Activated naive CD8-positive, alpha-beta T cell treated with anti-CD3 and anti-CD28 coated beads for 36 hours (primary cell): Measurements from ENCODE around the gene PDE4D. TPM values are rescaled to one million over a fixed set of nuclear protein-coding genes. Genes with fewer than 3 reads are reported as not detected.

Experiments
- DNase-seq: peaks from one replicate; pipeline ENCODE4 v3.0.0; 2021
- H3K27ac Mint-ChIP-seq: one replicate; pipeline ENCODE4 v1.8.0; 2022; ENCODE audit warnings: mild to moderate bottlenecking, moderate library complexity, mixed read lengths
- H3K27me3 Mint-ChIP-seq: one replicate; pipeline ENCODE4 v1.8.0; 2022; ENCODE audit warnings: mild to moderate bottlenecking, mixed read lengths
- H3K36me3 Mint-ChIP-seq: one replicate; pipeline ENCODE4 v1.8.0; 2021; ENCODE audit warnings: mild to moderate bottlenecking, mixed read lengths
- H3K4me1 Mint-ChIP-seq: one replicate; pipeline ENCODE4 v1.8.0; 2021; ENCODE audit warnings: mixed read lengths
- H3K4me3 Mint-ChIP-seq: one replicate; pipeline ENCODE4 v1.8.0; 2022; ENCODE audit warnings: mild to moderate bottlenecking, moderate library complexity, mixed read lengths
- H3K9me3 Mint-ChIP-seq: one replicate; pipeline ENCODE4 v1.8.0; 2022; ENCODE audit warnings: mixed read lengths
- total RNA-seq, 2 experiments: library from RNA; stranded (reverse); gene quantifications; one replicate each; pipeline ENCODE4 v1.2.3, GENCODE V29; 2021

Gene PDE4D
- total RNA-seq, 2 experiments from 2014 or later = 40.7 TPM

- Mint-ChIP-seq H3K9me3 (no peaks in the 10 kb centered on the region), H3K27ac (no peak overlapping the region), H3K4me3 (no peak overlapping the region), H3K27me3 (no peaks in the 10 kb centered on the region), H3K36me3 (no peaks in the 10 kb centered on the region), H3K4me1 (peaks cover 8% of the 10 kb centered on the region)
- no peak for DNase-seq
Measured at GRCh38 chr5:59142927-59143326, 750.6 kb downstream of the PDE4D start.

DNA sequence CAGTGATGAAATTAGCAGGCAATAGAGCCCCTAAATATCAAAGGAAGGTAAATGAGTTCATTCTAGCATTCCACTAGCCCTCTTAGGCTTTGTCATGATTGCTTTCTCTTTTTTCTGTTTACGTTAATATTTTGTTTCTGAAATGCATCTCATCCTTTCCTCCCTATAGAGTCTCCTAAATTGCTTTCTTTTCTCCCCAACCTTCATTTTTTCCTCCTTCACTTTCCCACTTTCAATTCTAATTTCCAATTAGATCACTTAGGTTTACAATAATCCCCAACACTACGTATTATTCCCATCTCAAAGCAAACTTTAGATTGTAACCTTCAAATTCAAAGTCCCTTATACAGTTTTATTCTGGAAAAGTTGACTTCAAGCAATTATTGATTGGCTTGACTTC is 751.4 kb downstream of the PDE4D start:
- Mint-ChIP-seq H3K4me1 (peaks cover 8% of the 10 kb centered on the region), H3K27ac (no peak overlapping the region), H3K4me3 (no peak overlapping the region), H3K36me3 (no peaks in the 10 kb centered on the region), H3K27me3 (no peaks in the 10 kb centered on the region), H3K9me3 (no peaks in the 10 kb centered on the region)
- DNase-seq = no peak

DNA sequence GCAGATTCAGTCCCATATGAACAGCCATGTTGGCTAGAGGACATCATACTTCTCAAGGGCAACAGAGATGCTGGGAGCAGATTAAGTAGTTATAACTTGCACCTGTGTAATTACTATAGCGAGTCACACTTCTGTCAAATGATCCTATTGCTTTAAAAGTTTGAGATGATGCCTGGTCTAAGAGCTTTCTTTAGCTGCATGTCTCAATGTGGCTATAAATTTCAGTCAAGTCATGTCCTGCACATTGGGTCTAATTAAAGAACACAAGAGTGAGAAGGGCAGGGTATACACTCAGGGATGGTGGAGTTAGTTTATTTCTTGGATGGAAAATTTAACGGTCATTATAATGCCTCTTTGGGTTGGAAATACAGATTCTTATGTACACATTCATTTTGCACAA is 753.4 kb downstream of the PDE4D start:
- Mint-ChIP-seq H3K36me3 (no peaks in the 10 kb centered on the region), H3K27ac (no peak overlapping the region), H3K4me1 (peaks cover 8% of the 10 kb centered on the region), H3K27me3 (no peaks in the 10 kb centered on the region), H3K9me3 (no peaks in the 10 kb centered on the region), H3K4me3 (no peak overlapping the region)
- DNase-seq = no peak

GRCh38 chr5:59139695-59140094 is 753.8 kb downstream of the PDE4D start:
- peaks cover 10% of the 10 kb centered on the region for H3K4me1 Mint-ChIP-seq
- no peak overlapping the region for H3K27ac Mint-ChIP-seq
- H3K36me3 Mint-ChIP-seq = no peaks in the 10 kb centered on the region
- H3K27me3 Mint-ChIP-seq = no peaks in the 10 kb centered on the region
- no peak overlapping the region for H3K4me3 Mint-ChIP-seq
- no peaks in the 10 kb centered on the region for H3K9me3 Mint-ChIP-seq
- DNase-seq = no peak

DNA sequence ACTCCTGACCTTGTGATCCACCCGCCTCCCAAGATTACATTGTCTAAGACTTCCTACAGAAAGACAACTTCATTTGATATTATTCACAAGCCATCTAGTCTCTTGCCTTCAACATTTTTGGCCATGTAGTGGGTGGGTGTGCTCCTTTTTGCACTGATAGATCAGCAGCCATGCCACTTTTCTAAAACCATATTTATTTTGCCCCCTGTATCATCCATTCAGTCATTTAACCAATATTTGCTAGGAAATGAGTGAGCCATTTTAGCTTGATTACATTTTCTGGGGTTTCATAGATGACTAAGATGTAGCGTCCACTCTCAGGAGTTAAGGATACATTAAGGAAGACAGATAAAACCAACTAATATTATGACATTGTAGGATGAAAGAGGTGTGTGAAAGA is 755.0 kb downstream of the PDE4D start:
- no peak overlapping the region for H3K27ac Mint-ChIP-seq
- H3K27me3 Mint-ChIP-seq = no peaks in the 10 kb centered on the region
- DNase-seq = no peak
- peaks cover 4% of the 10 kb centered on the region for H3K36me3 Mint-ChIP-seq
- peaks cover 6% of the 10 kb centered on the region for H3K4me1 Mint-ChIP-seq
- H3K9me3 Mint-ChIP-seq = peaks cover 5% of the 10 kb centered on the region
- no peak overlapping the region for H3K4me3 Mint-ChIP-seq

DNA sequence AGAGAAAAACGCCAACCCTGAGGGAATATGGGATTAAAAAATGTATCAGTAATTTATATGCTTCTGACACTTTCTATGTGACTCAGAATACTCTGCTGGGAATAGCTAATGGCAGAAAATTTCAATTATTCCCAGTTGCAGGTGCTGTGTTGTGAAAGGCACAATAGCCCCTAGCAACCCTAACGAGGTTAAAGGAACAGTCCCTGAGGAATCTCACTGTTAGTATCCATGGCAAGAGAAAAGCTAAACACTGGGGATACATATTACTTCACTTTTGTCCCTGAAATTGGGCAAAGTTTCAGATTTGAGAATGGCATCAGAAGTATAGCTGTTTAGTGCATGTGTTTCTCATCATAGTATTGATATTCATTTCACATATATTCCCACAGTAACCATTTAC is 755.7 kb downstream of the PDE4D start:
- Mint-ChIP-seq H3K4me3 (no peak overlapping the region), H3K27ac (no peak overlapping the region)
- DNase-seq = no peak

GRCh38 chr5:59136549-59136948 is 757.0 kb downstream of the PDE4D start:
- H3K27ac Mint-ChIP-seq = no peak overlapping the region

More for the DNA sequence above, 755.7 kb downstream of the PDE4D start:
- Mint-ChIP-seq H3K9me3 (peaks cover 6% of the 10 kb centered on the region), H3K36me3 (peaks cover 5% of the 10 kb centered on the region), H3K27me3 (no peaks in the 10 kb centered on the region), H3K4me1 (peaks cover 9% of the 10 kb centered on the region)

DNA sequence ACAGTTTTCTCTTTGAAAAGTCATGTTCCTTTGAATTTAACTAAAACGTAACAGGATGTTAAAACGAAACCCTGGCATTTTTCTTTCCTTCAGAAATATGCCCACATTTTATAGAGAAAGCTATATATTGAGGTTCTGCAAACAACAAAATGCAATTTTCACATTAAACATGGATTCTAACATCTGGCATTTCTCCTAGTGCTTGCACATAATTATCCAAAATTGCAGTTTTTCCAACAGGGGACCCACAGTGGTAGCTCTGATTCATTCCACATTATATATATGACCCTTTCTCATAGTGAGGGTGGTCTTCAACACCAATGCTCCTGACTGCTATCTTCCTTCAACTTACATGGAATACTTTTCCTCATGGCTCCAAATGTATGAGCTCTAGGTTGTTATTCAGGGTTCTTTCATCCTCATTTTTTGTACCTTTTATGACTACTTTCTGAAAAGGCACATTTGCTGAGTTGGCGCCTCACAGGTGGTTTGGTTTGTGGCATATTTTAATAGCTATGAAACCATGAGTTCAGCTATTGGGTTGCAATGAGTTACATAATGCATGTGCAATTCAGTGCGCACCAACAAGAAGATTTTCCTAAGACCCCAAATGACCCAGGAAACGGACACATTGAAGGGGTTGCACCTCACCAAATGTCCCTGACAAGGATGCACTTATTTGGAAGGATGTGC is 758.9 kb downstream of the PDE4D start:
- Mint-ChIP-seq H3K27ac (no peak overlapping the region), H3K4me3 (no peak overlapping the region), H3K9me3 (peaks cover 6% of the 10 kb centered on the region), H3K4me1 (peaks cover 26% of the 10 kb centered on the region), H3K27me3 (no peaks in the 10 kb centered on the region), H3K36me3 (peaks cover 5% of the 10 kb centered on the region)
- DNase-seq = no peak

More at GRCh38 chr5:59136549-59136948, 757.0 kb downstream of the PDE4D start:
- H3K4me1 Mint-ChIP-seq = peaks cover 16% of the 10 kb centered on the region
- no peaks in the 10 kb centered on the region for H3K27me3 Mint-ChIP-seq
- peaks cover 5% of the 10 kb centered on the region for H3K36me3 Mint-ChIP-seq
- no peak overlapping the region for H3K4me3 Mint-ChIP-seq
- H3K9me3 Mint-ChIP-seq = peaks cover 6% of the 10 kb centered on the region
- no peak for DNase-seq

- DNase-seq = no peak
- Mint-ChIP-seq H3K4me1 (peaks cover 32% of the 10 kb centered on the region), H3K4me3 (no peak overlapping the region), H3K27me3 (no peaks in the 10 kb centered on the region), H3K27ac (no peak overlapping the region), H3K36me3 (peaks cover 5% of the 10 kb centered on the region), H3K9me3 (peaks cover 6% of the 10 kb centered on the region)
Measured at GRCh38 chr5:59133764-59134261, 759.7 kb downstream of the PDE4D start.

GRCh38 chr5:59132131-59132530 is 761.4 kb downstream of the PDE4D start:
- Mint-ChIP-seq H3K4me3 (no peak overlapping the region), H3K36me3 (peaks cover 5% of the 10 kb centered on the region), H3K4me1 (peaks cover 38% of the 10 kb centered on the region), H3K9me3 (peaks cover 6% of the 10 kb centered on the region), H3K27ac (no peak overlapping the region), H3K27me3 (no peaks in the 10 kb centered on the region)
- DNase-seq = no peak

- no peak for DNase-seq
- Mint-ChIP-seq H3K4me3 (no peak overlapping the region), H3K27ac (no peak overlapping the region), H3K4me1 (peaks cover 38% of the 10 kb centered on the region), H3K27me3 (no peaks in the 10 kb centered on the region), H3K36me3 (peaks cover 5% of the 10 kb centered on the region), H3K9me3 (peaks cover 6% of the 10 kb centered on the region)
Measured at GRCh38 chr5:59130431-59130830, 763.1 kb downstream of the PDE4D start.

DNA sequence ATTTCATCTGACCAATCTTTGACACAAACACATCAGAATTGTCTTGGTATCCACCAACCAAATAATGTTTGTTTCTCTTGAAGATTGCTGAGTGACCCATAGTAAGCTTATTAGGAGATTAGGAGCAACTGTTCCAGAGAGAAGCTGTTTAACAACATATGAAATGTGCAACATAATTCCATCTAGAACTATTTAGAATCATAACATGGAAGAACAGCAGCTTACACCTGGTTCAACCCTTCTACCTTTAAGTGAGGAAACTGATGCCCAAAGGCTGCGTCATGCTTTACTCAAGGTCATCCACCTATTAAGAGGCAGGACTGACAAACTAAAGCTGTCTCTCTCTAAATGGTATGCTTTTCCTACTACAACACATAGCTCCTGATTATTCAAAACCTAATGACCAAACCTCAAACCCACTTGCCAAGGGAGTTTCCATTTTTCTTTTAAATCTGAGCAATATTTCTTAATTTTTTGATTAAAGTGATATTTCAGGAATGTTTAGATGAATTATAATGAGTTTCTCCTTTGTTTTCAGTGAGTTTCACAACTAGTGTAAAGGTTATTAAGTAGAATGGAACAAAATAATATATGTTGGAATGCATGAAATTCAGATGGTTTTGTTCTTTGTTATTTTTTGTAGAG is 764.8 kb downstream of the PDE4D start:
- no peak for DNase-seq
- Mint-ChIP-seq H3K27me3 (no peaks in the 10 kb centered on the region), H3K9me3 (peaks cover 4% of the 10 kb centered on the region), H3K4me1 (peaks cover 34% of the 10 kb centered on the region), H3K36me3 (peaks cover 2% of the 10 kb centered on the region), H3K27ac (no peak overlapping the region), H3K4me3 (peak overlapping the region; percentile 12)

DNA sequence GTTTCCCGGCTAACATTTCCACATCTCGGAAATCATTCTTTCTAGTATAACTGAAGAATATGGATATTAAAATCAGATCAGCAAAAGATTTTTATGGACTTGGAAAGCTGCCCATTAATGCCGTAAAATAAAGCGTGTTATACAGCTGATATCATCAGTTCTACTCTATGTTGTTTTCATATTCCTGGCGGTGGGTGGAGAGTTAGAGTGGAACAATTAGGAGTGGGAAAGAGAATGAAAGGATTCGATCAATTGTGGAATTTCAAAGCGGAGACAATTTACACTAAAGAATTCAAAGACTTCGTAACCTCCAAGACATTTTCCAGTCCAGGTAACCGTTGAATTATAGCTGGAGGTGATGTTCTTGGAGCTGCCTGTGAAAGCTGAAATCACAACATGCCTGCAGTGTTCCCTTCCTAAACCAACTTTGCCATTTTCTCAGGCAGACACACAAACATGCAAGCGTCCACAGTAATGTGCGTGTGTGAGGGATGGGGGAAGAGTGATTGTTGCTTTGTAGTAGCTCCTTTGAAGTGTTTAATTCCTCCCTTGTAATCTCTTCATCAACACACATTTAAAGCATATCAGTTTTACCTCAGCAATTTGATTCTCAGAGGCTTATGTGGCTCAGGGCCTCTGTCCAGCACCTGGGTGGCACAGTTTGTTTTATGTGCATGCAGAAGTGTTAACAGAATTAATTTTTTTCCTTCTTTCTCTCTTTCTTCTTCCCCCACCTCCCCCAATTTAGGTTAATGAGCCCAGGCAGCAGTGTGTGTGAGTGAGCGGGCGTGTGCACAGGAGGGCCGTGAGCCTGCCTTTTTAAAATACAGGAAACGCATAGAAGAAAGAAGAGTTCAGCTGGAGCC is 766.6 kb downstream of the PDE4D start:
- H3K27me3 Mint-ChIP-seq = no peaks in the 10 kb centered on the region
- no peaks in the 10 kb centered on the region for H3K36me3 Mint-ChIP-seq
- H3K9me3 Mint-ChIP-seq = peaks cover 3% of the 10 kb centered on the region
- DNase-seq = no peak
- H3K4me1 Mint-ChIP-seq = peaks cover 31% of the 10 kb centered on the region
- no peak overlapping the region for H3K27ac Mint-ChIP-seq
- H3K4me3 Mint-ChIP-seq = no peak overlapping the region

DNA sequence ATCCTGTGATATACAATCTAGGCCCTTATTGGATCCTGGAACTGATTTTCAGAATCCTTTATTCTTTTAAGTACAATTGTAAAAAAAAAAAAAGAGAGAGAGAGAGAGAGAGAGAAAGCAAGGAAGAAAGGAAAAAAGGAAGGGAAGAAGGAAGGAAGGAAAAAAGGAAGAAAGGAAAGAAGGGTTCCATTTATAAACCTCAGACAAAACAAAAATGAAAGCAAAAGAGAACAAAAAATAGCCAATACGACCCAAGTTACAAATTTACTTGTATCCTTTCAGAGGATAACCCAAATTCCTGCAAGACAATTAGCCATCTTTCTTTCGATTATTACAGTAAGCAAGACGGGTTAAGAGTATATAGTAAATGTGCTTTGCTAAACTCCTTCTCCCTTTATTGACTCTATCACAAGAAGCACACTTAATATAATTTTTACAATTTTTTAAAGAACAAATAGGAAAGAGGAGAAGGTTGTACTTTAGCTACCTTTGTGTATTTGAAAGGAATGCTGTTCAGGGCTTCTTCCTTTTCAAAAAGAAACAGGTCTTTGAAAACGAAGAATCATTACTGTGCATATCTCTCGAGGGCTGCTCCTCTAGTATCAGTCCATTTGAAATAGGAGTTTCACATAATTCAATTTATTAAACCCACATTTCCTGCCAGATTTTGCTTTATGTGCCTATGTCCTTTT is 767.4 kb downstream of the PDE4D start:
- Mint-ChIP-seq H3K27me3 (no peaks in the 10 kb centered on the region), H3K4me1 (peaks cover 26% of the 10 kb centered on the region), H3K36me3 (no peaks in the 10 kb centered on the region), H3K27ac (no peak overlapping the region), H3K9me3 (peaks cover 3% of the 10 kb centered on the region), H3K4me3 (no peak overlapping the region)
- no peak for DNase-seq
